GM21619 (cell line): Measurements from ENCODE around the gene OR5B17.
"Not testable (repeated sequence)": the region's sequence is repeated elsewhere in the genome, so short reads cannot be mapped to it uniquely, and the experiment has no call there.

ENCODE experiments used
- ATAC-seq: cut with Tn5 transposase; IDR thresholded peaks from one replicate; pipeline ENCODE4 v1.9.1; 2021; ENCODE audit not compliant: unreplicated experiment

The OR5B17 gene

DNA sequence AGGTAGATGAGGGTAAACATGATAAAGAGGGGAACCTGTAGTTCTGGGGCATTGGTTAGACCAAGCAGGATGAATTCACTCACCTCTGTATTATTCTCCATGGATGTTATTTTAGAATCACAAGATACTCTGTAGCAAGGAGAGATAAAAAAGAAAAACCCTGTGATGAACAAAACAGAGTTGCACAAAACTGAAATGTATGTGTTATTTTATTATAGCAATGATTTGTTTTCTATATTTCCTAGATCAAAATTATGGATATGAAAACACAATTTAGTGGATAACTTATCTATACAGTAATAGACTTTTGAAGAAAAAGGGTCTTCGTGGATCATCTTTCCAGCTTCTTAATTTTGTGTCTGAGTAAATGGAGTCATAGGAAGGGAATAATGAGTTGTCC lies at the start of gene OR5B17:
TSS of gene OR5B17 (minus strand) at position 101 of the 400 bp plus-strand sequence. CDS start at position 101, 0 bp downstream.
- ATAC-seq: no peak

DNA sequence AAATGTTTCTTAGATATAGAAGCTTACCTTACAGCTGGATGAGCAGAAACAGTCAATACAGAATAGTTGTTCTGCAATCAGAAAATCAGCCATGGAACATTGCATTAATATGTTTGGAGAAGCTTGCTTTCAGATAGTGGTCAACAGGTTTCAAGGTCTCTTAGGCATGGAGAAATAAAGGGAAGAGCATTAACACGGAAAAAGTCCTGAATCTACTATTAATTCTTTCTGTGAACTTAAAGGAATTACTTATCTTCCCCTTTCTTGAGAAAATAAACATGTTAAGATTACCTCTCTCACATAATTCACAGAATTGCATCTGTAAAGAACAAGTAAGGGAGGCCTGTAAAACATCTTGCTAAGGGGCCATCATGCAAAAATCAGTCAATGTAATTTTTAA lies 47.9 kb upstream of the OR5B17 start, which contains the start of gene OR5B3:
TSS of gene OR5B3 (minus strand) at position 101 of the 400 bp plus-strand sequence. CDS start 3,465 bp downstream, outside the sequence.
- ATAC-seq: no peak

DNA sequence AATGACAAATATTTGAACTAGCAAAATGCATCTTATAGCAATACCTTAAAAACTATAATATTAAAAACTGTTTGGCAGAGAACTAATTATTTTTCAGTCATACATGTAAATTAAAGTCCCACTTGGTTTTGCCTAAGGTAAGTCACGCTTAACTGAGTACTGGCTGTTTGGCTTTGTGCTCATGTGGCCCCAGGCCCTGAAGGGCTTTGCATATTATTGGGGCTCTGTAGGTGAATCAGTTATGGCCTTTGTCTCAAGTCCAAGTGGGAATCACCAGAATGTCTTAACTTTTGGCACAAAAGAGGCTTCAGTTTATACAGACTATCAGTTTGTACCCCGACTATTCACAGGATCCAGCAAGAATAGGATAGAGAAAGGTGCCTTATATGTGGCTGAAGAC lies 40.8 kb upstream of the OR5B17 start:
- ATAC-seq: not testable (repeated sequence)

DNA sequence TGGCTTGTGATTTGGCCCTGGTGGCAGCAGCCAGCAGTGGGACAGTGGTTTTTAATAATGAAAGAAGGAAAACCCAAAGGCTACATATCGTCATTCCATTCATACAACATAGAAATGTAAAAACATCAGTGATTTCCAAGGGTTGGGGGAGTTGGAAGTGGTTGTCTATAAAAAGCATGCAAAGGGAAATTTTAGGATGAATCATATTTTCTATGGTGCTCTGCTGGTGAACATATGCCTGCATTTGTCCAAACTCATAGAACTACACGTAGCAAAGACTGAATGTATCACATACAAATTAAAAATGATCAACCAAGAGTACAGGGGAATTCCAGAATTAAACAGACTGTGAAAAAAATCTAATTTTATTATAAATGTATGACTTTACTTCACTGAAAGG lies 36.7 kb upstream of the OR5B17 start:
- ATAC-seq: no peak

DNA sequence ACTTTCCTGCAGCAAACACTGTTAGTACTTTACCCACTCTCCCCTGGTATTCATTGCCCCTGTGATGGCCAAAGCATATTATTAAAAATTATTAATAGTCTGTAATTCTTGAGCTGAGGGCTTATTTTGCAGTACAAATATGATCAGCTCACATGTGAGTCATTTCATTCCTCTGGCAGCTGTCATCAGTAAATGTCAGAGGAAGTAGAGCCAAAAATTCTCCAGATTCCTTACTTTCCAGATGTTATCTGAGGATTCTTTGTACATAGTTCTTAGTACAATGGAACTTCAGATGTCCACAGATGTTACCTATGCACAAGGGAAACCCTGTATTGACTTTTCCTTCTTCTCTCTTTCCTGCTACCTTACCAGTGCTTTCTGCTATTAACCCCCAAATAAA lies 35.3 kb upstream of the OR5B17 start:
- no peak for ATAC-seq

DNA sequence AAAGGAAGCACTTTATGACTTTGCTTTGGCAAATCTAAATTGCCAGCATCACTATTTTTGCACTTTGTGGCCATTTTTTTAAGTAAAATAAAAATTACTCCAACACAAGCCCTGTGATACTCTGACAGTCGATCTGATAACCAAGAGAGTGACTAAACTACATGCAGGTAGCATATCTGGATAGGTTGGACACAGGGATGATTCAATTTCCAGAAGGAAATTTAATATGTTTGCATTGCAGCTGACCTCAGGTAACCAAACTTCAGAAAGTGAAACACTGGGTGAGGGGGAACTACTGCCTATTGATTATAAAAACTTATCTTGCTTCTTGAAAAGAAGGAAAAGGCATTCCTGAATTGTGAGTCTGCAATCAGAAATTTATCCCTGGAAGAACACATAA lies 33.9 kb upstream of the OR5B17 start:
- ATAC-seq: no peak

DNA sequence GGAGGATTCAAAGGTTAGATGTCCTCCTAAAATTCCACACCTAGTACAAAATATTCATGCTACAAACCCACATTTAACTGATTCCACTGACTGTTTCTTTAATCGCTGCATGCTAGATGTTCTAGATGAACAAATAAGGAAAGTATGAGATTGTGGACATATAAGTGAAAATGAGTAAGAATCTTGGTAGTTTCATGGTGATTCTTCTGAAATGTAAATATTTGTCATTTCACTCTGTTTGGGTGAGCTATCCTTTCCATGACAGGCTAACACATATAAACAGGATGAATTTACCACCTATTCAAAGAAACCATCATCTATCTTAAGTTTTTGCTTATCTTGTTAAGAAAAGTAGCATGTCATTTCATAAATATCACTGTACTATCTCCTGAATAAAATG lies 33.0 kb upstream of the OR5B17 start:
- no peak for ATAC-seq

DNA sequence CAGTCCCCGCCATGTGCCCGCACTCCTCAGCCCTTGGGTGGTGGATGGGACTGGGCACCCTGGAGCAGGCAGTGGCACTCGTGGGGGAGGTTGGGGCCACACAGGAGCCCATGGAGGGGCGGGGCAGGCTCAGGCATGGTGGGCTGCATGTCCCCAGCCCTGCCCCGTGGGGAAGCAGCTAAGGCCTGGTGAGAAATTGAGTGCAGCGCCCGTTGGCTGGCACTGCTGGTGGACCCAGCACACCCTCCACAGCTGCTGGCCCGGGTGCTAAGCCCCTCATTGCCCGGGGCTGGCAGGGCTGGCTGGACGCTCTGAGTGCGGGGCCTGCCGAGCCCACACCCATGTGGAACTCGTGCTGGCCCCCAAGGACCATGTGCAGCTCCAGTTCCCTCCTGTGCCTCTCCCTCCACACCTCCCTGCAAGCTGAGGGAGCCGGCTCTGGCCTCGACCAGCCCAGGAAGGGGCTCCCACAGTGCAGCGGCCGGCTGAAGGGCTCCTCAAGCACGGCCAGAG lies 31.7 kb upstream of the OR5B17 start:
- no peak for ATAC-seq

DNA sequence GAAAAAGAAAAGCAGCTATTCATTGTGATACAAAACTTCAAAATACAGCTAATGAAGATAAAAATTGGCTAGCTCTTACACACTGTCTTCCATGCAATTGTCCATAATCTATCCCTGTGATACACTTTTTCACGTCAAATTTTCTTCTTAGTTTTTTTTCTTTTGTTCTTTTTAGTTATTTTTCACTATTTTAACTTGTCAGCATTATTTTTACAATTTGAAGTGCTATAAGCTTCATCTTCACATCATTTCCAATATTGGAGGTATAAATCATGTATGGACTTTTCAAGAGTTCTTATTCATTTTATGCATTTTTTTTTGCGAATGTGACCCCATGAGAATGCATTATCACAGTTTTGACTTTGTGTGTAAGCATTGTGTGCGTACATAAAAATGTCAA lies 4.1 kb downstream of the OR5B17 start:
- no peak for ATAC-seq

DNA sequence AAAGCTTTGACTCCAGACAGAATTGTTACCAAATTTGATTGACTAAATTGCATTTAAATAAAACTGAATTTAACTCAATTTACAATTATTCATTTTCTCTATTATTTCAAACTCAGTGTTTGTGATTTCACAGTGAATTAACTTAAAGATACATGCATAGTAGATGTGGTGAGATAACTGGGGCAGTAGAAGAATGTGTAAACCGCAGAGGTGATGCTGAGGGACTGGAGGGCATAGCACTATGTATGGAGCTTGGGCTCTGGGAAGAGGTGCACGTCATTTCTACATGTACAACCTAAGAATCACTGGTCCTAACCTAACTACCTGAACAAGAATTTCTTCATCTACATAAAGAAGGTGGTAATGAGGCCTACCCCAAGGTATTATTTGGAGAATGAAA lies 13.7 kb downstream of the OR5B17 start:
- ATAC-seq: no peak

DNA sequence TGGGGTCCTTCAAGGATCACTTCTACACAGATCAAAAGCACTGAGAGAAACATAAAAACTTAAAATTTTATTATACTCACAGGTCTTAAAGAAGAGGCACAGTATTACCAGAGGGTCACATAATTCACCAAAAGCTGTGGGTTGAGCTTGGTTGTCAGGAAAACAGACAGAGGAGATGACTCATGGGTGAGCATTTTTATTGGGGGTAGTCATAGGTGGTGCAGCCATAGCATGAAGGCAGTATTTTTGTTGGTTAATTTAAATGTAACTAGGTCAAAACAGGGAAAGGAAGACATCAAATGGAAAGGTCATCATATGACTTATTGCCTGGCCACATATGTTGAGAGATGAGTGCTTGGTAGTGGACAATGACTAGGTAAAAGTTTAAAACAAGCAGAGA lies 24.2 kb downstream of the OR5B17 start:
- no peak for ATAC-seq

DNA sequence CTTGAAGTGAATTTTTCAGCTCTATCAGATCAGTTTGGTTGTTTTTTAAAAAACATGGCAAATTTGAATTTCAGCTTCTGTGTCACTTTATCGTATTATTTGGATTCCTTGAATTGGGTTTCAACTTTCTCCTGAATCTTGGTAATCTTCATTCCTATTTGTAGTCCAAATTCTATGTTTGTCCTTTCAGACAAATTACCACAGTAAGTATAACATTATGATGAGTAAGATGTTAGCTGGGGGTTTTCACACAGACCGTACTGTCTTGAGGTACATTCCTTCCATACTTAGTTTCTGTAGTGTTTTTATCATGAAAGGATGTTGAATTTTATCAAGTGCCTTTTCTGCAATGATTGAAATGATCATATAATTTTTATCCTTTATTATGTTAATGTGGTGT lies 28.0 kb downstream of the OR5B17 start:
- ATAC-seq: no peak

DNA sequence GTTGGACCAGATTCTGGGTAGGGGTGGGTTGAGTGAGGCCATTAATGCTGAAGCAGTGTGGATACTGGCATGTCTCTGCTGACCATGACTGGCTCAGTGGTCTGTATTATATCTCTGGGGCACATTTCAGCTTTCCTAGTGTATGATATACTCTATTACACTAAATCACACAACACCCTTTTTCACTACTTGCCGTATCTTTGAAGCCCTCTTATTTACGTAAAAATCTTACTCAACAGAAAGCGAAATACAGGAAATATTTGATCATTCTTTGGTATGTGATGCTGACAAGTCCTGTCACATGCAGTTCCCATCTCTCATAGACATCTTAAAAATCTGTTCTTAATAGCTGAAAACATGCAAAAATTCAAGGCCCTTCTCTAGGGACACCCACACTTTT lies 40.3 kb downstream of the OR5B17 start:
- ATAC-seq: no peak

DNA sequence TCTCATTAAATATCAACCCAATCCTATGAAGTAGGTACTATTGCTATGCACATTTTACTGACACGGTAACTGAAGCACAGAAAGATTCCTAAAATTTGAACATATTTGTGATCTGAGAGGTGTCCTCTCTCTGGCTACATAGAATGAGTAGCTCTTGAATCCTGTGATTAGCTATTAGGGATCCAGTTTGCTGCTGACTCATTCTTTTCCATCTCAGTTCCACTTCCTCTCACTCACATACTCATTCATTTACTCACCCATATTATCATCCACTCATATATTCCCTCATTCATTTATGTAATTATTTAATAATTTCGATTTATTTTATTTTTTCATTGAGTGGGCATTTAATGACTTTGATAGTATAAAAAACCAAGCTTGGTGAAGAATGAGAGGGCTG lies 42.7 kb downstream of the OR5B17 start:
- no peak for ATAC-seq
